ENCODE results near the gene FAM118B.
A peak's percentile ranks its signal among the peaks of the same experiment; 100 is the strongest.

The FAM118B gene

DNA sequence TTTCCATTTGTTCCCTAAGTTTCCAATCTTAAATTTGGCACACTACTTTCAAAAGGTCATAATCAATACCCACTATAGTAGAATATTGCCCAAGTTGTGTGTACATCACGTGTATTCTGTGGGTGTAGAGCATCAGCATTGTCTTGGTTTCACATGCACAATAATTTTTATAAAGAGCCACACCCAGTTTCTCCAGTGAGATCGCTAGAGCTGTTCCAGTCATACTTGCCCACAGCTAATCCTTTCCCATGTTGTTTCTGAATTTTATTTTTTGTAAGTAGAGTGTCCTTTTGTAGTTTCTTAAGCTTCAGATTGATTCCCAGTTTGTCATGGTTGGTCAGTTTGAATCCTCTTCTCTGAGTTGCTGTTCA, 13.7 kb downstream of the FAM118B start:
- TF ChIP-seq, protein P1, sequence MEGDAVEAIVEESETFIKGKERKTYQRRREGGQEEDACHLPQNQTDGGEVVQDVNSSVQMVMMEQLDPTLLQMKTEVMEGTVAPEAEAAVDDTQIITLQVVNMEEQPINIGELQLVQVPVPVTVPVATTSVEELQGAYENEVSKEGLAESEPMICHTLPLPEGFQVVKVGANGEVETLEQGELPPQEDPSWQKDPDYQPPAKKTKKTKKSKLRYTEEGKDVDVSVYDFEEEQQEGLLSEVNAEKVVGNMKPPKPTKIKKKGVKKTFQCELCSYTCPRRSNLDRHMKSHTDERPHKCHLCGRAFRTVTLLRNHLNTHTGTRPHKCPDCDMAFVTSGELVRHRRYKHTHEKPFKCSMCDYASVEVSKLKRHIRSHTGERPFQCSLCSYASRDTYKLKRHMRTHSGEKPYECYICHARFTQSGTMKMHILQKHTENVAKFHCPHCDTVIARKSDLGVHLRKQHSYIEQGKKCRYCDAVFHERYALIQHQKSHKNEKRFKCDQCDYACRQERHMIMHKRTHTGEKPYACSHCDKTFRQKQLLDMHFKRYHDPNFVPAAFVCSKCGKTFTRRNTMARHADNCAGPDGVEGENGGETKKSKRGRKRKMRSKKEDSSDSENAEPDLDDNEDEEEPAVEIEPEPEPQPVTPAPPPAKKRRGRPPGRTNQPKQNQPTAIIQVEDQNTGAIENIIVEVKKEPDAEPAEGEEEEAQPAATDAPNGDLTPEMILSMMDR (IDR thresholded peaks at IDR 0.05; ENCODE audit: low read depth, low read length, missing control alignments), result no peak
- in situ Hi-C loops (cut with HindIII; ENCODE audit: low sequenced_read_pairs), result no loop called here
- no peak for DNase-seq (ENCODE audit: low read depth)
- H3K4me3 ChIP-seq (ENCODE audit: low read depth, low read length), result no peak overlapping the region

DNA sequence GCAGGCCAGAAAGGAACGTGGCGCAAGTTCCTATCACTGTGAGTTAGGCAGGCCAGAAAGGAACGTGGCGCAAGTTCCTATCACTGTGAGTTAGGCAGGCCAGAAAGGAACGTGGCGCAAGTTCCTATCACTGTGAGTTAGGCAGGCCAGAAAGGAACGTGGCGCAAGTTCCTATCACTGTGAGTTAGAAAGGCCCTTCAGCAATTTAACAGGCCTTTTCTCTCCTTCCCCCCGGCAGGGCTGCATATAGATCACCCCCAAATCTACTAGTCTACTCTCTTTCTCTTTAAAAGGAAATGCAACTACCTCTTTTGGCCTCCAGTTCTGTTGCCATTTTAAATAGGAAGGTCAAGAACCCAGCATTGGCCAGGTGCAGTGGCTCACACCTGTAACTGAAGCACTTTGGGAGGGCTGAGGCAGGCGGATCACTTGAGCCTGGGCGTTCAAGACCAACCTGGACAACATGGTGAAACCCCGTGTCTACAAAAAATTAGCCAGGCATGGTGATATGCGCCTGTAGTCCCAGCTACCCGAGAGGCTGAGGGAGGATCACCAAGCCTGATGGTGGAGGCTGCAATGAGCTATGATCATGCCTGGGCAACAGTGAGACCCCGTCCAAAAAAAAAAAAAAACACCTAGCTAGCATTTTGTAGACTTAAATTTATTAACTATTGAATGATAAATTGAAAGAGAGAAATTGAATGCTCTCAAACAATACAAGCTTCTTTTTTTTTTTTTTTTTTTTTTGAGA, 14.9 kb downstream of the FAM118B start:
- TF ChIP-seq, protein P1 (IDR thresholded peaks at IDR 0.05; ENCODE audit: low read depth, low read length, missing control alignments), result no peak
- in situ Hi-C loops (cut with HindIII; ENCODE audit: low sequenced_read_pairs), result no loop called here
- H3K4me3 ChIP-seq (ENCODE audit: low read depth, low read length), result no peak overlapping the region
- no peak for DNase-seq (ENCODE audit: low read depth)

DNA sequence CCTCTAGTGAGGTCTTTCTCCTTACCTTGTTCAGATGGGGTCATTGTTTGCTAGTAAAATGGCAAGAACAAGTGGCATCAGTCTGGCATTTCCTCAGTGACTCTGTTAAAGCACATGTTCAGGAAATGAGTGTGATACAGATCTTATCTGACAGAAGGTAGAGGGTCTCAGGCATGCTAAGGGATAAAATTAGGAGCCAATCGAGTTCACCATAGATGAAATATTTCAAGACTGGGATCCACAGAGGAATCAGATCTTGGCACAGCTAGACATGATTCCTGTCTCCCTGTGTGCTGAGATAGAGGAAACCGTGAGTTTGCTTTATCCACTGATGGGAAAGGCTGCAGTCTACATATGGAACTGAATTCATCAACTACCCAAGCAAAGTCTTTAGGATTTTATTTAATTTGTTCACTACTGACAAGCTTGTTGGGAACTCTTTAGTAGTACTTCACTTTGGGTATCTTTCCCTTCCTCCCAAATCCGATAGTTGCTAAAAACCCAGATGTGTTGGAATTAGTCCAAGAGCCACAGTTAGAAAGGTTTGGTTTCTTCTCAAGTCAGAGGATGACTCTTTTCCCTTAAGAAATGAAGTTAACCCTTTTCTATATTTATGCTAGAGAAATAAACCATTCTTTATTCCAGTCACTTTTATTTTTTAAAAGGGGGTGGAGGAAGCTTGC, 18.4 kb downstream of the FAM118B start:
- DNase-seq (ENCODE audit: low read depth), result no peak
- in situ Hi-C loops (cut with HindIII; ENCODE audit: low sequenced_read_pairs), result no loop called here
- TF ChIP-seq, protein P1 (IDR thresholded peaks at IDR 0.05; ENCODE audit: low read depth, low read length, missing control alignments), result no peak
- no peak overlapping the region for H3K4me3 ChIP-seq (ENCODE audit: low read depth, low read length)

DNA sequence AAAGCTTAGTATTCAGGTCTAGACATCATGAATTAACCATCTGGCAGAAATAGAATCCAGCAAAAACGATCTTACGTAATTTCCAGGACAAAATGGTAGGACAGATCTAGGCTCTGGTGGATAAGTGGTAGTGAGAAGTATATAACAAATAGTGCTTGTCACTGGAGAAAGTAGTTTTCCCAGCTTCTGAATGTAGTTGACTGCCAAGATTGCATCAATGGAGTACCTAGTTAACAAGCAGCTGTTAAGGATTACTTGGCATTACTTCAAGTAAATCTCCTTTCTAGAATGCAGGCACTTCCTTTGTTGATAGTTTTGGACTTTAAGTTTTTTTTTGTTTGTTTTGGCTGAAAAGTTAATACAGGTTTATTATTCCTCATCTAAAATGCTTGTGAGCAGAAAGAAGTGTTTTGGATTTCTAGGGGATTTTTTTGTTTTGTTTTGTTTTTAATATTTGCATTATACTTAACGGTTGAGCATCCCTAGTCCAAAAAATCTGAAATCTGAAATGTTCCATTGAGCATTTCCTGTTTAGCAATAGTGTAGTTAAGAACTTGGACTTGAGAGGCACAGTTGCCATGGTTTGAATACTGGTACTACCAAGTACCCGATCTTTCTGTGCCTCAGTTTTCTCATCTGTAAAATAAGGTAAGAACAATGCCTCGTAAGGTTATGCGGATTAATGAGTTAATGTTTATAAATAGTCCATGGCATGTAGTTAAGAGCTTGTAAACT, 20.3 kb downstream of the FAM118B start:
- in situ Hi-C loops (cut with HindIII; ENCODE audit: low sequenced_read_pairs), result no loop called here
- DNase-seq (ENCODE audit: low read depth), result peak; percentile 15
- TF ChIP-seq, protein P1 (IDR thresholded peaks at IDR 0.05; ENCODE audit: low read depth, low read length, missing control alignments), result no peak
- no peak overlapping the region for H3K4me3 ChIP-seq (ENCODE audit: low read depth, low read length)

DNA sequence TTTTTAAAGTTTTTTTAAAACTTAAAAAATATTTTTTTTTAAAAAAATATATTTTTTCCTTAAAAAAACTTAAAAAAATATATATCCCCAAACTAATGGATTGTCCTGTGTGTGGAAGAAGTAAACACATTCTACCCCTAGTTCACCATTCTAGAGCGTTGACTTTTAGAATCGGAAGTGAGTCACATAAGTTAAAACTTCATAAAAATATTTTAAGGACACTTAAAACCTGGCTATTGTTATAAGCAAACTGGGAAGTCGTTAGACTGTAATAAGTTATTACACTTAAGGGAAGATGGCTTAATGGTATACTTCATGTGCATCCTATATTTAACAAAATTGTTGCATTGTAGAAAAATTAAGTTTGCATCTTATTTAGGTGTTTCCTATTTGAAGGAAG, 21.1 kb downstream of the FAM118B start:
- in situ Hi-C loops (cut with HindIII; ENCODE audit: low sequenced_read_pairs), result no loop called here
- H3K4me3 ChIP-seq (ENCODE audit: low read depth, low read length), result no peak overlapping the region
- no peak for DNase-seq (ENCODE audit: low read depth)
- TF ChIP-seq, protein P1 (IDR thresholded peaks at IDR 0.05; ENCODE audit: low read depth, low read length, missing control alignments), result no peak

DNA sequence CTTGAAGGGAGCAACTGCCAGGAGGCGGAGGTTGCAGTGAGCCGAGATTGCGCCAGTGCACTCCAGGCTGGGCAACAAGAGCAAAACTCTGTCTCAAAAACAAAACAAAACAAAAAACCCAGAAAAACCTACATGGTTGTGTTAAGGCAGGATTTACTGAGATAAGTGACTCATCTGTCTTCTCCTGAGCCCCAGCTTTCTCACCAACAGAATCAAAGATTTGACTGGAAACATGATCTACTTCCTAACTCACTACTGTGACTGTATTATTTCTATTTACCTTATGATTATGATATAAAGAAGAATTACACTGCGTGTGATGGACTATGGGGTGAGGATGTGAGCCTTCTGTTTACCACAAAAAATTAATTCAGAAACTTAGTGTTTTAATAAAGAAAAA, 21.8 kb downstream of the FAM118B start:
- in situ Hi-C loops (cut with HindIII; ENCODE audit: low sequenced_read_pairs), result no loop called here
- no peak overlapping the region for H3K4me3 ChIP-seq (ENCODE audit: low read depth, low read length)
- no peak for DNase-seq (ENCODE audit: low read depth)
- TF ChIP-seq, protein P1 (IDR thresholded peaks at IDR 0.05; ENCODE audit: low read depth, low read length, missing control alignments), result no peak

Measured in astrocyte of the cerebellum (primary cell).